Left cardiac atrium (tissue), 4 donors: ENCODE data around the gene POTEC. TPM values are rescaled to one million over a fixed set of nuclear protein-coding genes. Genes with fewer than 3 reads are reported as not detected.
"Not testable (repeated sequence)": the region's sequence is repeated elsewhere in the genome, so short reads cannot be mapped to it uniquely, and the experiment has no call there.

Experiments
- ATAC-seq, 2 donors: fragments of 200-7000 bp; cut with Tn5 transposase; one replicate each; pipeline ENCODE4 v1.9.1; 2020; ENCODE audit warnings: mild to moderate bottlenecking in 2 of 2, moderate library complexity in 2 of 2
- DNase-seq: peaks from one replicate; pipeline ENCODE4 v3.0.0-alpha.2; 2020
- intact Hi-C, 2 donors: fragments of 100-400 bp; cut with DNase I; formaldehyde crosslinking; loops; one replicate each; pipeline versions ENCODE4 v1.14.1 to v1.15.1; 2022 to 2023
- long read RNA-seq: library from polyadenylated mRNA; unstranded; transcript quantifications from one replicate; pipeline ENCODE4 v2.0.0, GENCODE V29; 2021
- total RNA-seq, 2 donors: library from RNA; stranded (reverse); fragmentation: NEBNext Ultra II Directional; extraction: Animal tissue kit (Norgen Biotek cat#: 25700); gene quantifications; one replicate each; pipeline ENCODE4 v1.2.1, GENCODE V29; 2021
- donor health status: DM: no; HTN: yes; CAD: no.
- donor health status: DM: no; HTN: yes; CAD: no; lungs with severe emphysema.
- donor health status: DM: yes; HTN: yes; CAD: no.
- donor health status: Dilated cardiomyopathy.

Gene POTEC
- total RNA-seq: not detected
- long read RNA-seq: 0 reads

DNA sequence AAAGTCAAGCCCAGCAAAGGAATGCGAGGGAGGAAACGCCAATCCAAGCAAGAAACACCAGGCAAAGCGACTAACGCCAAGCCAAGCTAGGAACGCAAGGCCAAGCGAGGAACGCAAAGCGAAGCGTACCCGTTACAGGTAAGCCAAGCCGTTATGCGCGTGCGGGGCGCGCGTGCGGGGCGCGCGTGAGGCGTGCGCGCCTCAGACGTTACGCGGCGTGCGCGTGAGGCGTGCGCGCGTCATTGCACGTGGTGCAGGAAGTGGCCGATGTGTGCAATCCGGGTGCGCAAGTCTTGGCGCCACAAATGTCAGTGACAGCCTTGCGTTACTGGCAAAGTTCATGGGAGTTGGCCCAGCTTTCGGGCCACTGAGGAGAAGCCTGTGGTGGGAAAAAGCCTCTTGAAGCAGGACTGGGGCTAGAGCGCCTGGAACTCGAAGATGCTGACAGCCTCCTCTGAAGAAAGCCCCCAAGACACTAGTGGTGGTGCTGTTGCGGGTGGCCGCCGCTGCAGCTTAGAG lies at the start of gene POTEC:
Gene POTEC, minus strand, starts transcription at position 155 of the 519 bp plus-strand sequence. CDS start 454 bp downstream, outside the sequence.
- not testable (repeated sequence) for DNase-seq, ATAC-seq

DNA sequence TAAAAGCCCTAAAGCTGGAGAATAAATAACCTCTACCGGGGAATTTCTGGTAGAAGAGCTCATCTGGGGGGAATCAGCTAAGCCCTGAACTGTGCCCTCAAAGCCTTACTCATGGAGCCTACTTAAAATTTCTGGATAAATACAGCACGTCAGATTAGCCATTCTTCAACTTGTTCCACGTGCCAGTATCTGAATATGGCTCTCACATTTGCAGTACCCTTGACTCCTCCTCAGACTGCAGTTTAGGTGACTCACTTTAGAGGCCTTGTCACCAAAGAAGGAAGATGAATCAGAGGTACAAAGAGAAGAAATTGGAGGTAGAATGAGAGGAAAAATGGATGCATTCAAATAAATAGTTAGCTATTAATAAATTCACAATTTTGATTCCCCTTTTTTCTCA lies 34.6 kb upstream of the POTEC start:
- intact Hi-C loops: no loop called here
- DNase-seq (no peak), ATAC-seq (no peak)

More for the DNA sequence above, at the start of gene POTEC:
- intact Hi-C loops: not testable (repeated sequence)

DNA sequence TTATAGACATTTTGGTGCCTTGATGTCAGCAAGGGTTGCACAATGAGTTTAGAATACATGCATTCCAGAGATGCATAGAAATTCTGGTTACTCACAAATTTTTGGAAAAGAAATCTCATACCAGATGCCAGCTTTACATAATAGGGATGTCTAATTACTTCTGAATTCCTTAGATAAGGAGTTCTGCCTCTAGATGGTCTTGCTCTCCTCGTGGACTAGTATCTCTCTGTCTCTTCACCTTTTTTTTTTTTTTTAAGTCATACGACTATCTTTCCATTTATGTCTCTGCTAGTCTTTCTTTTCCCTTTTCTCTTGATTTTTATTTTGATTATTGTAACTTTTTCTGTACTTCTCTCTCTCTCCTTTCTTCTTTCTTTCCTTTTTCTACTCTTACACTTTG lies 16.1 kb upstream of the POTEC start:
- intact Hi-C loops, ATAC-seq, DNase-seq: not testable (repeated sequence)

GRCh38 chr18:14531659-14532058 lies 11.7 kb downstream of the POTEC start:
- DNase-seq, intact Hi-C loops, ATAC-seq: not testable (repeated sequence)

DNA sequence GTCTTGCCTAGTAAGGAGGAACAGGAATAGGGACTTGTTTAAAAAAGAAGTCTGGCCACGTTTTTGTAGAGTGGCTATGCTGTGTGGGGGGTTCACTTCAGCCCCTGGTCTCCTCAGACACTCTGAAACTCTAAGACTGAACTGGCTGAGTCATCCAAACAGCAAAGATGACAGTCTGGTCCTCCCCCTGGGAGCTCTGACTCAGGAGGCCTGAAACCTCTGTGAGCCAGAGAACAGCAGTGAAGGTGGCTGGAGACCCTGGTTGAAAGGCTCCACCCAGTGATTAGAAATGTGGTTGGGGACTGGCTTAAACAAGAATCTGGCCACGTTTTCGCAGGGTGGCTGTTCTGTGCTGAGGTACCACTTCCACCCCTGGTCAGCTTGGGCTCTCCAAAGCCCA lies 32.7 kb downstream of the POTEC start:
- ATAC-seq, intact Hi-C loops, DNase-seq: not testable (repeated sequence)

DNA sequence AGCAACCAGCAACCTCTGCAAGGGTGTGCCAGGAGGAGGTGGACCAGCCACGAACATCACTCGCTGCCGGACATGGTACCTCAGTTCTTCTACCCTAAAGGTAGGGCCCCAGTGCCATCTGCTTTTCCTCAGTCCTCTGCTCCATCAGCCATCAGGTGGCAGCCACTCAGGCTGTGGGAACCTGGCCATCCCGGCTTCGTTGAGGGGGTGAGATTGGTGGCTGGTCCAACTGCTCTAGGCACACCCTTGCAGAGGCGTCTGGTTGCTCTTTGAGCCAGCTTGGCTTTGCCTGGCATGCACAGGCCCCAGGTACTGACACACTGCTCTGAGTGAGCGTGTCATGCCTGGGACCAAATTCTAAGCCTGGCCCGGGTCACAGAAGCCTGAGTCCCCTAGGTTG lies 39.7 kb downstream of the POTEC start:
- ATAC-seq, intact Hi-C loops, DNase-seq: not testable (repeated sequence)

- ATAC-seq, intact Hi-C loops, DNase-seq: not testable (repeated sequence)
Observed at GRCh38 chr18:14501894-14502293, 41.5 kb downstream of the POTEC start.

DNA sequence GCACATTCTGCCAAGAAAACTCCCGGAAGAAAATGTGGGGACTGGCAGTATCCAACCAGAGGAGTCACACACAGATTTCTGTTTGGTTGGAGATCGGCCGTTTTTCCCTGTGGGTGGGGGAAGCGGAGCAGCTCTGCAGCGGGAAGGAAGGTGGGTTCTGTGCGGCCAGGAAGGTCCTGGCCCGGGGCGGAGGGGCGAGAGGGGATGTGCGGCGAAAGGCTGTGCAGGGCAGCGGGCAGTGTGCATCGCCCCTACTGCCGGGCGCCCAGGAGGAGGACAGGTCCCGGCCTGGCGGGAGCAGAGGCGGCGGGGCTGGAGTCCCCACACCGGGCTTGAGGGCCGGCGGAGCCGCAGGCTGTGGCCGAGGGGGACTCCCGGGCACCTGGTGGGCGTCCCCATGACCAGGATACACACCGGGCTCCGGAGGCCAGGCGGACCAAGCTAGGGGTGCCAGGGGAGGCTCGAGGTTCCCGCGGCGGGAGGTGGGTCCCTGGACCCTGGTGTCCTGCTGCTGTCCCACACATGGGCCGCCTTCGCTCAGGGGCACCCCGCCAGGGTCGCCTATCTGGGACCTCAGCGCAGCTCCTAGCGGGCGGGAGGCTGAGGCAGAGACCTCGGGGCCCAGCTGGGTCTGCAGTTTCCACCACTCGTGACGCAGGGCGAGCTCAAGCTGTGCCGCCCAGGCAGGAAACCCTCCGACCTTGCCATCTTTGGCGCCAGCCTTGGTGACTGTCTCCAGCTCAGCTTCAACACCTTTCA lies 54.0 kb downstream of the POTEC start:
- ATAC-seq, DNase-seq, intact Hi-C loops: not testable (repeated sequence)

- DNase-seq, intact Hi-C loops, ATAC-seq: not testable (repeated sequence)
Observed at GRCh38 chr18:14488789-14489188, 54.6 kb downstream of the POTEC start.

GRCh38 chr18:14486926-14487580 lies 56.3 kb downstream of the POTEC start:
- DNase-seq, intact Hi-C loops, ATAC-seq: not testable (repeated sequence)

- not testable (repeated sequence) for ATAC-seq
Observed at GRCh38 chr18:14479076-14479475, 64.3 kb downstream of the POTEC start.

GRCh38 chr18:14475520-14475919 lies 67.9 kb downstream of the POTEC start:
- intact Hi-C loops, ATAC-seq, DNase-seq: not testable (repeated sequence)

More at GRCh38 chr18:14479076-14479475, 64.3 kb downstream of the POTEC start:
- intact Hi-C loops, DNase-seq: not testable (repeated sequence)

DNA sequence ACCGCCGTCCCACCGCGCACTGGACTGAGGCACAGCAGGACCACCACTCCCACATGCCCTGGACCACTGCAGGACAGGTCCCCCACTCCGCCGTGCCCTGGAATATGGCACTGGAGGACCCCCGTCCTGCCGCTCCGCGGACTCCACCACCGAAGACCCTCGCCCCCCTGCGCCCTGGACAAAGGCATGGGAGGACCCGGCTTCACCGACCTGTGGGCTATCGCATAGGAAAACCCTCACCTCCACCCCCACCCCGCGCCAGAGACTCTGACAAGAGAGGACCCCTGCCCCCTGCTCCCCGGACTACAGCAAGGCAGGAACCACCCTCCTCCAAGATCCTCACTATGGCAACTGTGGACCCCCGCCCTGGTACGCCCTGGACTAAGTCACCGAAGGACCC lies 68.6 kb downstream of the POTEC start:
- ATAC-seq, DNase-seq, intact Hi-C loops: not testable (repeated sequence)

DNA sequence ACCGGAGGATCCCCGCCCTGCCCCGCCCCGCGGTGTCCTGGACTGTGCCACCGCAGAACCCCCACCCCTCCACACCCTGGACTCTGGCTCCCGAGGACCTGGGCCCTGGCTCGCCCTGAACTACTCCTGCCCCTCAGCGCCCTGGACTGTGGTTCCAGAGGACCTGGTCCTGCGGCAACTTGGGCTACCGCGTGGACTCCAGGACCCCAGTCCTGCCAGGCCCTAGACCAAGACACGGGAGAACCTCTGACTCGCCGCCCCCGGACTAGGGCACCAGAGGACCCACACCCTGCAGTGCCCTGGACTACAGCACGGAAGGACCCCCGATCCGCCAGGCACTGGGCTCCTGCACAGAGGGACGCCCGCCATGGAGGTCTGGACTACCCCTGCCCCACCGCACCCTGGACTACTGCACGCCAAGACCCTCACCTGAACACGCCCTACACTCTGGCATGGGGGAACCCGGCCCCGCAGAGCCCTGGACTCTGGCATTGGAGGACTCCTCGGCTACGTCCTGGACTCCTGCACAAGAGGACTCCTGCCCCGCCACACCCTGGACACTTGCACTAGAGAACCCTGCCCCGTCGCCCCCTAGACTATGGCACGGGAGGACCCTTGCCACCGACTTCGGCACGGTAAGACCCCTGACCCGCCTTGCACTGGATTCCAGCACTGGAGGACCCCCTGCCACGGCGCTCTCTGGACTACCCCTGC lies 69.2 kb downstream of the POTEC start:
- intact Hi-C loops, DNase-seq, ATAC-seq: not testable (repeated sequence)

DNA sequence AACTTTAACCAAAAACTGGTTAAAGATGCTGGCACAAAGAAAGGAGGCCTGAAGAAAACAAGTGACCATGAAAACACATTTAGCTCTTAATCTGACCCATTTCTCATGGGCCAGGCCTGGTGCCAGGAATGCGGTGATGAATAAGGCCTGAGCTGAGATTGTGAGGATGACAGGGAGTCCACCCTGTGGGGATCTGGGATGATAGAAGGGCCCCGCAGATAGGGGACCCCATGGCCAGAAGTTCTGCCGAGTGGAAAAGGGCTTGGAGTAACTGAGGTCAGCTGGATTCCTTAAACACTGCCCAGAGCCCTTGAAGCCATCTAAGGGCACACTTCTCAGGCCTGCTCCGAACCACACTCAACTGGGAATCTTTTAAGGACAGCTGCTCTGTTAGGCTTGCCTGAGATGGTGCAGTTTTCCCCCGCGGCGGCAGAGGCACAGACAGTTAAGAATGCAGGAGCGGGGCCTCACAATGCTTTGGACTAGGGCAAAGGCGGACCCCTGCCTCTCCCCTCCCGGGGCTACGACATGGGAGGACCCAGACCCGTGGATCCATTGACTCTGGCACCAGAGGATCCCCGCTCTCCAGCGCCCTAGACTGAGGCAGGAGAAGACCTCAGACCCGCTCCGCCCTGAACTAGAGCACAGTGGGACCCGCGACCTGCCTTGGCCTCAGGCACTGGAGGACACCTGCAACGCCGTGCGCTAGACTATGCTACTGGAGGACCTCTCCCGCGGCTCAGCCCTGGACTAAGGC lies 70.0 kb downstream of the POTEC start:
- intact Hi-C loops, DNase-seq, ATAC-seq: not testable (repeated sequence)

- DNase-seq, intact Hi-C loops, ATAC-seq: not testable (repeated sequence)
Observed at GRCh38 chr18:14471286-14471685, 72.1 kb downstream of the POTEC start.

DNA sequence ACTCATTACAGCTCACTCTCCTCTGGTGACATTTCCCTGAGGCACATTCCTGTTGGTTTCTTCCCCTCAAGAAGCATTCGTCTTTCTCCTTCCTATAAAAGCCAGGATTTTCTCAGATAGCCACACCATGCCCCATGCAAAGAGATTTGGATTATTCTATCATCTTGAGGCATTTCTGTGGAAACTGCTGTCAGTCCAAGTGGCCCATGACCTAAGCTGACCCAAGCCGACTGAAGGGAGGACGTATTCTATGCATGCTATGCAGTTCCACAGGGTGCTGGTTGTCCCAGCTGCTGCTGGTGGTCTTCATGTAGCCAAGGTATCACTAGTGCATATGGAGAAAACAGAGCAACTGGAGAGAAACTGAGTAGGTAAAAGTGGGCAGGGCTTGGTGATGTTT lies 73.0 kb downstream of the POTEC start:
- intact Hi-C loops, DNase-seq, ATAC-seq: not testable (repeated sequence)

DNA sequence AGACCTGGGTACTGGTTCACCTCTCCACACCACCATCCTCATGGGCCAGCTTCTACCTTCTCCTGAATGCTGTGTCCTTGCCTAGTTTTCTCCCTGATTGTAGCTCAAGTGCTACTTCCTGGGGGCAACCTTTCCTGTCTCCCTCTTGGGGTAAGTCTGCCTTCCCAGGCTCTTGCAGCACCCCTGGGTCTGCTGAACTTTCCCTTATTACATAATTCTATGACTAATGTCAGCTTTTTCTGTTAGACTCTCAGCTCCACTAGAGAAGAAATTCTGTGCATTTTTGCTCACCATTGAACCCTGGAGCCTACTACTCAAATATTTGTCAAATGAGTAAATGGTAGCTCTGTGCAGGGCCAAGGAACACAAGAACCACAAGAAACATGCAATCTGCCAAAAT lies 73.4 kb downstream of the POTEC start:
- DNase-seq, ATAC-seq, intact Hi-C loops: not testable (repeated sequence)
